Ishikawa (cell line): ENCODE data around the gene ELMO1.

ENCODE experiments used
- CEBPB ChIP-seq: IDR thresholded peaks from 2 replicates; pipeline ENCODE4 v1.6.1; 2012
- CREB1 ChIP-seq: IDR thresholded peaks from 2 replicates; pipeline ENCODE4 v1.6.1; 2012; ENCODE audit warnings: low read depth
- EGR1 ChIP-seq: IDR thresholded peaks from 2 replicates; pipeline ENCODE4 v1.6.1; 2012
- EP300 ChIP-seq: IDR thresholded peaks from 2 replicates; pipeline ENCODE4 v1.6.1; 2012; ENCODE audit warnings: borderline replicate concordance
- FOXM1 ChIP-seq: IDR thresholded peaks from 2 replicates; pipeline ENCODE4 v1.6.1; 2012; ENCODE audit warnings: low read depth, borderline replicate concordance
- NFIC ChIP-seq: IDR thresholded peaks from 2 replicates; pipeline ENCODE4 v1.6.1; 2012
- RAD21 ChIP-seq: IDR thresholded peaks from 2 replicates; pipeline ENCODE4 v1.6.1; 2012; ENCODE audit warnings: low read depth
- TAF1 ChIP-seq: IDR thresholded peaks from 2 replicates; pipeline ENCODE4 v1.6.1; 2012; ENCODE audit warnings: low read depth, mild to moderate bottlenecking
- TCF12 ChIP-seq: IDR thresholded peaks from 2 replicates; pipeline ENCODE4 v1.6.1; 2012; ENCODE audit warnings: low read depth
- TEAD4 ChIP-seq: IDR thresholded peaks from 2 replicates; pipeline ENCODE4 v1.6.1; 2012
- YY1 ChIP-seq: IDR thresholded peaks from 2 replicates; pipeline ENCODE4 v1.6.1; 2012; ENCODE audit warnings: low read depth
- ZBTB7A ChIP-seq: IDR thresholded peaks from 2 replicates; pipeline ENCODE4 v1.6.1; 2012; ENCODE audit warnings: low read depth
- TF ChIP-seq, protein P1 (sequence below): IDR thresholded peaks from 2 replicates; pipeline ENCODE4 v1.6.1; 2012
- TF ChIP-seq, protein P2 (sequence below): IDR thresholded peaks from 2 replicates; pipeline ENCODE4 v1.6.1; 2012; ENCODE audit warnings: low read depth, mild to moderate bottlenecking
- TF ChIP-seq, protein P3 (sequence below): IDR thresholded peaks from 2 replicates; pipeline ENCODE4 v1.6.1; 2012

Gene ELMO1

DNA sequence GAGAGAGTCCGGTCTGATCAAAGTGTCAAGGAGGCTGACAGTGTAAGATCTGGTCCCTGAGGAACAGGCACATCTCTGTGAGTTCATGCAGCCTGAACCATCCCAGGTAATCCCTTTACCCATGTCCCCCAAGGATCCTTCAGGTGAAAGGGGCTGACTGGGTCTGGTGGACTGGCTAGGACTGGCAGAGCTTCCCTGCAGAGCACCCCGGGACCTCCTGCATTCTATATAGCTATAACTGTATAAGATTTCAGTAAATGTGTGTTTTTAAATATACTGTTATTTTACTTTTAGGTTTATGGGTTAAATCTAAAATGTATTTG, 246.8 kb downstream of the ELMO1 start:
- TF ChIP-seq CREB1 (no peak), TEAD4 (no peak), RAD21 (no peak), CEBPB (no peak), NFIC (no peak), TCF12 (no peak)
- TF ChIP-seq, protein P1, sequence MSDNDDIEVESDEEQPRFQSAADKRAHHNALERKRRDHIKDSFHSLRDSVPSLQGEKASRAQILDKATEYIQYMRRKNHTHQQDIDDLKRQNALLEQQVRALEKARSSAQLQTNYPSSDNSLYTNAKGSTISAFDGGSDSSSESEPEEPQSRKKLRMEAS: no peak
- TF ChIP-seq, protein P2, sequence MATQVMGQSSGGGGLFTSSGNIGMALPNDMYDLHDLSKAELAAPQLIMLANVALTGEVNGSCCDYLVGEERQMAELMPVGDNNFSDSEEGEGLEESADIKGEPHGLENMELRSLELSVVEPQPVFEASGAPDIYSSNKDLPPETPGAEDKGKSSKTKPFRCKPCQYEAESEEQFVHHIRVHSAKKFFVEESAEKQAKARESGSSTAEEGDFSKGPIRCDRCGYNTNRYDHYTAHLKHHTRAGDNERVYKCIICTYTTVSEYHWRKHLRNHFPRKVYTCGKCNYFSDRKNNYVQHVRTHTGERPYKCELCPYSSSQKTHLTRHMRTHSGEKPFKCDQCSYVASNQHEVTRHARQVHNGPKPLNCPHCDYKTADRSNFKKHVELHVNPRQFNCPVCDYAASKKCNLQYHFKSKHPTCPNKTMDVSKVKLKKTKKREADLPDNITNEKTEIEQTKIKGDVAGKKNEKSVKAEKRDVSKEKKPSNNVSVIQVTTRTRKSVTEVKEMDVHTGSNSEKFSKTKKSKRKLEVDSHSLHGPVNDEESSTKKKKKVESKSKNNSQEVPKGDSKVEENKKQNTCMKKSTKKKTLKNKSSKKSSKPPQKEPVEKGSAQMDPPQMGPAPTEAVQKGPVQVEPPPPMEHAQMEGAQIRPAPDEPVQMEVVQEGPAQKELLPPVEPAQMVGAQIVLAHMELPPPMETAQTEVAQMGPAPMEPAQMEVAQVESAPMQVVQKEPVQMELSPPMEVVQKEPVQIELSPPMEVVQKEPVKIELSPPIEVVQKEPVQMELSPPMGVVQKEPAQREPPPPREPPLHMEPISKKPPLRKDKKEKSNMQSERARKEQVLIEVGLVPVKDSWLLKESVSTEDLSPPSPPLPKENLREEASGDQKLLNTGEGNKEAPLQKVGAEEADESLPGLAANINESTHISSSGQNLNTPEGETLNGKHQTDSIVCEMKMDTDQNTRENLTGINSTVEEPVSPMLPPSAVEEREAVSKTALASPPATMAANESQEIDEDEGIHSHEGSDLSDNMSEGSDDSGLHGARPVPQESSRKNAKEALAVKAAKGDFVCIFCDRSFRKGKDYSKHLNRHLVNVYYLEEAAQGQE: no peak

DNA sequence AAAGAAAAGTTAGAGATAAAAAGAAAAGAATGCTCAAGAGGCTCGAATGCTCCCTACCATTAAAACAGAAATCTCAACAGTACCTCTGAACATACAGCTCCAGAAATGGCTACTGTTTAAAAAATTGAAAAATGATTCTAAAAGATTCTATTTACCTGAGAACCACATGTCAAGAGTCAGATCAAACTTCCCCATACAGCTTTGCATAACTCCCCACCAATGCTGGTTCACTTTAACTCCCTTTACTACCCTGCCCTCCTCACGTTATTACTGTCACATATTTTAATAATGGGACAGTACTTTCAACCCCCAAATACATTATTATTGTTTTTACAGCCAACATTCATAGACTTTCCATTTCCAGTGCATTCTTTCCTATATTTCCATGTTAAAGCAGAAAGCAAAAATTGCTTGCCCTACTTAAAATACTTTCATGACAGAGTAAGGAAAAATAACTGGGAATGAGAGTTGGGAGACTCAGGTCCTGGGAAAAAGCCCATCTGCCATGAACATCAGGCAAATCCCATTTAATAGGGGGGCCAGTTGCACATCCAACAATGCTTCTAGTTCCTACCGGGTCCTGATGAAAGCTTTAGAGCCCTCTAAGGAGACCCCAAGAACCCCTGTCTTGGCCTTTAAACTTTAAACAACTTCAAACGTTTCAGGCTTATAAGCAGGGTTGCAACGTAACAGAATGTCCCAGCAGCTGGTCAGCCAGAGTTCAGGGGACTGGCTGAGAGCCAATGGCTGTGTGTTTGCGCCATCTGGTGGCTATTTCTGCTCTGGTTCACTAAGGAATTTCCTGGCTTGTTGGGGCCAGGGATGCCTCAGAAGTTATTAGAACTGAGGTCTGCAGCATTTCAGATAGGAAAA, 247.4 kb downstream of the ELMO1 start:
- peak; percentile 32; the same call in 1 of the 2 replicates for TF ChIP-seq TEAD4
- peak; percentile 72 for TF ChIP-seq RAD21
- no peak for TF ChIP-seq EGR1
- peak; percentile 93 for TF ChIP-seq NFIC

DNA sequence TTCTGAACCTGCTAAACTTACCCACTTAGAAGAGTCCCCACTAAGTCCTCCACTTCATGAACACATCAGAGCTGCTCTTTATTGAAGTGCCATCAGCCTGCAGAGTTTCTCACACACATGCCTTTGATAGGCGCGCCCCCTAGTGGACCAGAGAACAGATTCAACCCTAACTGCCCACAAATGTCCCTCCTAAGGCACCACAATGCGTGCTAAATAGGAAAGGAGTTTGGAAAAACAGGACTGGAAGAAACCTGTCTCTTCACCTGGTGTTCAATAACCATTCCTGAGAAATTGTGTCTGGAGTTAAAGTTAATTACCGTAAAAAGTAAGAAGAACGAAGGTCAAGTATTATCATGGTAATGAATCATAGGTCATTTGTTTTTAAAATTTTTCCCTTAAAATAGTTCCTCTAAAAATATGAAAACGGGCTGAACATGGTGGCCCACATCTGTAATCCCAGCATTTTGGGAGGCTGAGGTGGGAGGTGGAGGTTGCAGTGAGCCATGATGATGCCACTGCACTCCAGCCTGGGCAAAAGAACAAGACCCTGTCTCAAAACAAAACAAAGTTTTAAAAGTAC, 249.7 kb downstream of the ELMO1 start:
- peak; percentile 83 for TF ChIP-seq RAD21
- no peak for TF ChIP-seq TCF12

GRCh38 chr7:37198041-37198905, 250.4 kb downstream of the ELMO1 start:
- TF ChIP-seq, protein P3, sequence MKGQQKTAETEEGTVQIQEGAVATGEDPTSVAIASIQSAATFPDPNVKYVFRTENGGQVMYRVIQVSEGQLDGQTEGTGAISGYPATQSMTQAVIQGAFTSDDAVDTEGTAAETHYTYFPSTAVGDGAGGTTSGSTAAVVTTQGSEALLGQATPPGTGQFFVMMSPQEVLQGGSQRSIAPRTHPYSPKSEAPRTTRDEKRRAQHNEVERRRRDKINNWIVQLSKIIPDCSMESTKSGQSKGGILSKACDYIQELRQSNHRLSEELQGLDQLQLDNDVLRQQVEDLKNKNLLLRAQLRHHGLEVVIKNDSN: no peak
- TF ChIP-seq CEBPB (no peak), TCF12 (no peak), CREB1 (no peak), FOXM1 (no peak), NFIC (no peak), EP300 (no peak), RAD21 (no peak), TAF1 (no peak), EGR1 (no peak), TEAD4 (no peak), ZBTB7A (no peak), YY1 (no peak)
- TF ChIP-seq, protein P2: no peak
- TF ChIP-seq, protein P1: no peak

DNA sequence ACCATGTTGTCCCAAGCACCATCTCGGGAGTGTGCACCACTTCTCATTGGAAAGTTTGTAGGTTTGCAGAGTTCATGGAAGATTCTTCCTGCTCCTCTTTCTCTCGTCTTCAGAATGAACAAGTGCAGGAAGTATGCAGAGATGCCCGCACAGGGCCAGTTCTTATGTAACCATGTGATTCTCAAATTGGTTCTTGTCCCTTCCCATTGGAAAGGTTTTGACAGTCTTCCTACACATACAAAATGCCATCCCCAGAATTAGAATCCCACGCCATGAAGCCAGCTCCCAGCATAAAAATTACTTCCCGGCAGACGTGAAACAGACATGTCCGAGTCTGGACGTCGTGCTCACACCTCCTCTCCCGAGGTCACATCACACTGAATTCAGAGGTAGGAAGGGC, 251.6 kb downstream of the ELMO1 start:
- TF ChIP-seq FOXM1 (no peak), TEAD4 (no peak), TAF1 (no peak), NFIC (no peak), YY1 (no peak), RAD21 (no peak), ZBTB7A (no peak)
- TF ChIP-seq, protein P2: no peak
- TF ChIP-seq, protein P3: no peak
